Measurements from ENCODE around the gene NUP93.
"Not testable (repeated sequence)": the region's sequence is repeated elsewhere in the genome, so short reads cannot be mapped to it uniquely, and the experiment has no call there.

NUP93 gene

DNA sequence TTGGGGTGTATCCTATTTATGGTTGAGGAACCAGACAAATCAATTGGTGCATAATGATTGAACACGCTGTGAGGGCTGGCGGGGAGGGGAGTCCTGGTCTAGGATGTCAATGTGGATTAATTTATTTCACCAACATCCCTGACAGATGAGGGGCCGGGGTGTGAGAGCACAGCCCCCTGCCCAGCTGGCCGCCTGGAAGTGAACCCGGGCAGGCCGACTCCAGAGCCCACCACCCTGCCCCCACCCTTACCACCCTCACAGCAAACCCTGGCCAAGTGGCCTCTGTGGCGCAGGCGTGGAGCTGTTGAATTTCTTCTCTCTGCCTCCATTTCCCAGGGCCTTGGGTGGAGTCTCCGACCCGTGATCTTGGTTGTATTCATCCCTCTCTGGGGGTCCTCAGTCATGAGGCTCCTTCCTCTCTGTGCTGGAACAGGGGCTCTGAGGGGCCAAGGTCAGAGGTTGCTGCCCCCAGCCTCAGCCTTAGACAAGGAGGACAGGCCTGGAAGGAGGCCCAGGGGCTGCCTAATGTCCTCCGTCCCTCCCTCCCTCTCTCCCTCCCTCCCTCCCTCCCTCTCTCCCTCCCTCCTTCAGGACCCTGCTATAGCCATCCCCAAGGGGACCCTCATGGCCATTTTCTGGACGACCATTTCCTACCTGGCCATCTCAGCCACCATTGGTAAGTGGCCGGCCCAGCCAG, 147.7 kb downstream of the NUP93 start:
- no peak for DNase-seq

DNA sequence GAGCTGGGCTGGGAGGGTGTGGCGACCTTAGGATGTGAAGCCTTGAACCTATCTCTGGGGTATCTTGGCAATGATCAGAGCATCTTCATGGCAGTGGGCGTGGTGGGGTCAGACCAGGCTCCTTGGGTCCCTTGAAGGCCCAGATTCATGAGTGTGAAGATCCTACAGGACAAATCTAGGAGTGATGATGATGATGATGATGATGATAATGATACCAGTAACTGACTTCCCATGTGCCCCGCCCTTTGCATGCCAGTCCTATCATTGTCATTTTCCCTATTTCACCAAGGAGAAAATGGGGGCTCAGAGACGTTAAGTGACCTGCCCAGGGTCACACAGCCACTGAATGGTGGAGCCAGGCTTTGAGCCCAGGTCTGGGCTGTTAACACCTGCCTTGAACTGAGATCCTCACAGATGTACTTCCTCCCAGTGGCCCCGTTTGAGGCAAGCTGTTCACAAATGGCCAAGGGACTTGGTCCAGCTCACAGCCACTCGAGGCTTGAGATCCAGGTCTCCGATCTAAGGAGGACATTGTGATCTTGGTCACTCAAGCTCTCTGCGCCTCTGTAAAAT, 148.4 kb downstream of the NUP93 start:
- no peak for DNase-seq

DNA sequence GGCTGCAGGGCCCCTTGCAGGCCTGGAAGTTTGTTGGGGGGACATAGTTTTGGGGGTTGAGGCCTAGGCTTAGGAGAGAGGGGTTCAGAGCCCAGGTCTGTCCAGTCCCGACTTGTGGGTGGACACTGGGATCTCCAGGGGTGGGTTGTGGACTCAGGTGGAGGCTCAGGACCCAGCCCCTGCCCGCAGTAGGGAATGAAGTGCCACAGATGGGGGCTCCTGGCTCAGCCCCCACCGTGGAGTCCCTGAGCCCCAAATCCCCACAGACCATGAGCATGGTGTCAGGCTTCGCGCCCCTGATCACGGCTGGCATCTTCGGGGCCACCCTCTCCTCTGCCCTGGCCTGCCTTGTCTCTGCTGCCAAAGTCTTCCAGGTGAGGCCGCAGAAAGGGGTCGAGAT, 149.3 kb downstream of the NUP93 start:
- DNase-seq, result no peak

DNA sequence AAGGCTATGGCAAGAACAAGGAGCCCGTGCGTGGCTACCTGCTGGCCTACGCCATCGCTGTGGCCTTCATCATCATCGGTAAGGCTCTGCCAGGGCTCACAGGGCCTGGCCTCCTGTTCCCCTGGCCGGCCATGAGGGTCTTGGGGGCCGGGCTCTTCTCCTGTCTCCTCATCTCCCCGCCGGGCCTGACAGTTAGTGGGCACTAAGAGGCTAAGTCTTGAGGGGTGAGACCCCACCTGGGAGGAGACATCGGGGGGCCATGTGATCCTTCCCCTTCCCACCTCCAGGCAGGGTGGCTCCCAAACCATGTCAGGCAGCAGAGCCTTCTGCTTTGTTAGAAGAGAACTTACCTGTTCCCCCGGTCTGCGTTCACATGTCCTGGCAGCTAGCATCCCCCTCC, 150.2 kb downstream of the NUP93 start:
- DNase-seq, result no peak

DNA sequence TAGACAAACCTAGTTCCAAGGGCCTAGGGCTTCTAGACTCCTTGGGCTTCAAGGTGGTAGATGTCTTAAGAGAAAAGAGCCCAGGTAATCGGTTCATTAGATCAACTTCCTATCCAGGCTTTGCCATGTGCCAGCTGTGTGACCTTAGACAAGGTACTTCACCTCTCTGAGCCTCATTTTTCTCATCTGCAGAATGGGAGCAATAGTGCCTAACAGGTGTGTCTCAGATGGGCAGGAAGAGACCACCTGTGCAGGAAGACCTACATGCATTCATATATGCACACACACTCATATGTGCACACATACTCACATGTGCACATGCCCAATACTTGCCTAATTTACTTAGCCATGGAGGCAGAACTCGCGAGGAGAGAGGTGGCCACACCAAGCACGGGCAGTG, 150.8 kb downstream of the NUP93 start:
- DNase-seq, result no peak

DNA sequence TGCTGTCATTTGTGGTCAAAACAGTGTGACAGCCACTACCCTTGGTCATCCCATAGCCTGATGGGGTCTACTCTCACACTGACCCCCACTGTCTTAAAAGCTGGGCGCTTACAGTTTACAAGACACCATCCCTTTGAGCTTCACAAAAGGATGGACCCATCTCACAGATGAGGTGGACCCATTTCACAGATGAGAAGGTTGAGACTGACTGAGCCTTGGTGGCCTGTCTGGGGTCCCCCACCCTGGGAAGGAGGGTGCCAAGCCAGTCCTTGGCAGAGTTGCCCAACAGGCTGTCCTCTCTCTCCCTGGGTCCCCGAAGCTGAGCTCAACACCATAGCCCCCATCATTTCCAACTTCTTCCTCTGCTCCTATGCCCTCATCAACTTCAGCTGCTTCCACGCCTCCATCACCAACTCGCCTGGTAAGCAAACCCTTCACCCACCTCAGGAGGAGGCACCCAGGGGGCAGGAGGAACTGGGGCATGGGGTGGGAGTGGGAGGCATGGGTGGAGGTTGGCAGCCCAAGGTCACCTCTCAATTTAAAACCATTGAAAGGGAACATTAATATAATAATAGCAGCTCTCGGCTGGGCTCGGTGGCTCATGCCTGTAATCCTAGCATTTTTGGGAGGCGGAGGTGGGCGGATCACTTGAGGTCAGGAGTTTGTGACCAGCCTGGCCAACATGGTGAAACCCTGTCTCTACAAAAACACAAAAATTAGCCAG, 152.3 kb downstream of the NUP93 start:
- no peak for DNase-seq

DNA sequence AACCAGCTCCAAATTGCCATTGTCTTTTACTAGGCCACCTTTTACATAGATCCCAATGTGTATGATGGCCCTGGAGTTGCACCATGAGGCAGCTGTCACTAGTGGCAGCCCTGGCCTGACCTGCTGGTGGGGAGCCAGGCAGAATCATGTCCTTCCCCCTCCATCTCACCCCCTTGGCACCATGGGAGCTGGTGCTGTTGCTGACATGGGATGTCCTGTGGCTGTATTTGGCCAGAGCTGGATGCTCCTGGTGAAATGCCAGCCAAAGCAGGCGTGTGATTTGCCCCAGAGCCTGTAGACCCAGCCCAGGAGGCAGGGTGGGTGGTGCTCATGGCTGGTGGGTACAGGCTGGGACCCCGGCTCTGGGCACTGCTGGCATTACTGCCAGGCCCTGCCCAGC, 153.7 kb downstream of the NUP93 start:
- no peak for DNase-seq

DNA sequence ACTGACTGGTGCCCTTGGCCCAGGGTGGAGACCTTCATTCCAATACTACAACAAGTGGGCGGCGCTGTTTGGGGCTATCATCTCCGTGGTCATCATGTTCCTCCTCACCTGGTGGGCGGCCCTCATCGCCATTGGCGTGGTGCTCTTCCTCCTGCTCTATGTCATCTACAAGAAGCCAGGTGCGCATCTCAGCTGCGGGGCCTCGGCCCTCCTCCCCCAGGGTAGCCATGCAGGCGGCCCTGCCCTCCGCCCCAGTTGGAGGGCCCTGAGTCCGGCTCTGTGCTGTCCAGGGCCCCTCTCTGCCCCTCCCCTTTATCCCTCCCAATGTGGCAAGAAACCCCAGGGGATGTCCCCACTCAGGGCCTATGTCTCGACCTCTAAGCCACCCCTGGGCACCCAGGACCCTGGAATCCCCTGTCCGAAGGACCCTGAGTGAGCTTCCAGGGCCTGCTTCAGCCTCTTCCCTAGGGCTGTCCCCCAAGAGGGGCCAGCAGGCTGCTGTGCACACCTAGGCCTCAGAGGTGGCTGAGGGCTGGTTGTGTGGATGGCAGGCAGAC, 154.2 kb downstream of the NUP93 start:
- no peak for DNase-seq

DNA sequence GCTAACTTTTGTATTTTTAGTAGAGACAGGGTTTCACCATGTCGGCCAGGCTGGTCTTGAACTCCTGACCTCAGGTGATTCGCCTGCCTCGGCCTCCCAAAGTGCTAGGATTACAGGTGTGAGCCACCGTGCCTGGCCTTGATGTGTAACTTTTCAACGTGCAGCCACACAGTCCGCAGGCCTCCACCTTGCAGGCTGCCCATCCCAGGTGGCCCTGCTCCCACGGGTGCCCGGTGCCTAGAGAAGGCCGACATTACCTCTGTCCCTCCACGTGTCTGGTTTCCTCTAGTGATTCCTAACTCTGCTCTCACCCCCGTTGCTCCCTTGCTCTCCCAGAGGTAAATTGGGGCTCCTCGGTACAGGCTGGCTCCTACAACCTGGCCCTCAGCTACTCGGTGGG, 155.0 kb downstream of the NUP93 start:
- not testable (repeated sequence) for DNase-seq

DNA sequence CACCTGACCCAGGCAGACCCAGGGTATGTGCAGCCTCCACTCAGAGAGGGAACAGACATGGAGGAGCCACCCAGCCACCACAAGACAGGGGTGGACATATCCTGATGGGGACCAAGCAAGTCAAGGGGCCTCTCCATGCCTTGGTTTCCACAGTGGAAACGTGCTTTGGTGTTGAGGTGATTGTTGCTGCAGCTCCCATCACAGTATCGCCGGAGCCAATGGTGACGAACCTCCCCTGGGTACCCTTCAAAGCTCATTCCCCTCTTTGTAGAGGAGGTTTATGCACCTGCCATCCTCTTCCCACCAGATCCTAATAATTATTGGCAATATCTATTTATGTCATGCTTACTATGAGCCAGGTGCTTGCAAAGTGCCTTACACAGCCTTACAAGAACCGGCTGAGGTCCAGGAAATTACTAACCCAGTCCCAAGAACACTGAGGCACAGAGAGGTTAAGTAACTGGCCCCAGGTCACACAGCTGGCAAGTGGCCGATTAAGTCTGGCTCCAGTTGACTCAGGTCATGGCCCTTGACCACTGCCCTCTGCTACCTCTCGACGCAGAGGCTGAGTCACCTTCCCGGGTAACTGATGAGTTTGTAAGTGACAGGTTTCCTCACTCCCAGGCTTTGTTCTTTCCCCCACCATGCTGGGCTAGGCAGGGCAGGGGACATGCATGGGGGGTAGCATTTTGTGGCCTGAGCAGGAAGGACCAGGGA, 155.7 kb downstream of the NUP93 start:
- DNase-seq, result no peak

DNA sequence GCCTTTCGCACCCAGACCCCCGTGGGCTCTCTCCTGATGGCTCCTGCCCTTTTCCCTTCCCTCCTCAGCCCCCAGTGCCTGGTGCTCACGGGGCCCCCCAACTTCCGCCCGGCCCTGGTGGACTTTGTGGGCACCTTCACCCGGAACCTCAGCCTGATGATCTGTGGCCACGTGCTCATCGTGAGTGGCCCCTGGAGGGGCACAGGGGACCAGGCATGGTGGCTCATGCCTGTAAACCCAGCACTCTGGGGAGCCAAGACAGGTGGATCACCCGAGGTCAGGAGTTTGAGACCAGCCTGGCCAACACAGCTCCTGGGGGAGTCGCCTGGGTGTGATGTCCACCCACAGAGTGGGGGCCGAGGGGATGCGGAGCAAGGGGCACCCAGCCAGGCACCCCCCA, 156.4 kb downstream of the NUP93 start:
- no peak for DNase-seq

DNA sequence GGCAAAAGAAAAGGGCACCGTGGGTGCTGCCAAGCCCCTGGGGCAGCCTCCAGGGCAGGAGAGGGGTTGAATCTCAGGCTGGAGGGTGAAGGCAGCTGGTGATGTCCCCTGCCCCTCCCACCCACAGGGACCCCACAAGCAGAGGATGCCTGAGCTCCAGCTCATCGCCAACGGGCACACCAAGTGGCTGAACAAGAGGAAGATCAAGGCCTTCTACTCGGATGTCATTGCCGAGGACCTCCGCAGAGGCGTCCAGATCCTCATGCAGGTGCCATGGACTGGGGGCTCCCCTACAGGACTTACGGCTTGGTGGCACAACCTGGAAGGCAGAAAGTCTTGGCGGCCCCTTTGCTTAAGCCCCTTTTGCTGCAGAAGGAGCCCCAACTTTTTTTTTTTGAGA, 156.9 kb downstream of the NUP93 start:
- DNase-seq, result no peak

DNA sequence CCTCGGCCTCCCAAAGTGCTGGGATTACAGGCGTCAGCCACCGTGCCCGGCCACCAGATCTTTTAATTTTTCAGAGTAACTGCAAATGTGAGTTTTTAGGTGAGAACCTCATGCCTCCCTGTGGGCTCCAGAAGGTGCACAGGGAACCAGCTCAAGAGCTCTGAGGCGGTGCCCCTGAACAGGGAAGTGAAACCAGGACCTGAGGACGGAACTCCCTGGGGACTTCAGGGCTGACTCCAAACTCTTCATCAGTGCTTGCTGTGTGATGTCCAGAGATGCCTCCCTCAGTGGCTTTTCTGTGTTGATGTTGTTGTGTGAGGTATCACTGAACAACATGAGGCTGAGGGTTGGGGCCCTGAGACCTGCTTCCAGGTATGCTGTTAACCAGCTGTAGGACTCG, 158.9 kb downstream of the NUP93 start:
- DNase-seq, result no peak

DNA sequence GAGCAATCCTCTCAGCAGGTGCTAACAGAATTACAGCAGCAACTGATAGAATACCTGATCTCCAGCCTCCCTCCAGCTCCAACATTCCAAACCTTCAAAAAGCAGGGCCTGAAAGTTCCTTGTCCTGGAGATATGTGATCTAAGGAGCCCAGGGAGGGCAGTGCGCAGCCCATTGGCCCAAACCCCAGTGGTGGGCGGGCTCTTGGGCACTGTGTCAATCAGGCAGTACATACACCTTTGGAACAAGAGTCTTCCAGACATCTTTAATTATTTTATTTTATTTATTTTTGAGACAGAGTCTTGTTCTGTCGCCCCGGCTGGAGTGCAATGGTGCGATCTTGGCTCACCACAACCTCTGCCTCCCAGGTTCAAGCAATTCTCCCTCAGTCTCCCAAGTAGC, 159.3 kb downstream of the NUP93 start:
- no peak for DNase-seq

DNA sequence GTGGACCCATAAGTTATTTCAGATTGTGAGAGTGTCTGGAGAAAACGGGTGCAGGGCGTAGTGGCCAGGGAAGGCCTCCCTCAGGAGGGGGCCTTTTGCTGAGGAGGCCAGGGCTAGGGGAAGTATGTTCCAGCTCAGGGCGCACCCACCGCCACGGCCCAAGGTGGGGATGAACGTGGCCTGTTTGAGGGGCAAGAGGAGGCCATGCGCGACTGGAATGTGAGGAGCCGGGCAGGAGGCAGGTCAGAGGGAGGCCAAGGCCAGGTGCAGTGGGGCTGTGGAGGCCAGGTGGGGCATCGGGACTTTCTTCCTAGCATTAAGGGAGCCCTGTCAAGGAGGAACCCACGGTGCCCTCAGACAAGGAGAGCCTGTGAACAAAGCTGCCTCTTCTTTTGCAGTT, 161.8 kb downstream of the NUP93 start:
- no peak for DNase-seq

DNA sequence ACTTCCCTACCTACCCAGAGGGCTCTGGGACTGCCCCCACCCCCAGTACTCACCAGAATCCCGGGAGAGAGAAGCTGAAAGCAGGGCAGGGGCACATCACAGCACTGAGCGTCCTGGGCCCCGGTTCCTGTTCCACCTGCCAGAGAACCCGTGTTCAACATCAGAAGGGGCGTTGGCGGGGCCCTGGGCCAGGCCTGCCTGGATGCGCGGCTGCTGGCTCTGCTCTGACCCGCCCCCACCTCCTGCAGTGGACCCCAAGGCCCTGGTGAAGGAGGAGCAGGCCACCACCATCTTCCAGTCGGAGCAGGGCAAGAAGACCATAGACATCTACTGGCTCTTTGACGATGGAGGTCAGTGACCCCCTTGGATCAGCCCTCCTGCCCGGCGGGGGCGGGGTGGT, 162.8 kb downstream of the NUP93 start:
- DNase-seq, result no peak

DNA sequence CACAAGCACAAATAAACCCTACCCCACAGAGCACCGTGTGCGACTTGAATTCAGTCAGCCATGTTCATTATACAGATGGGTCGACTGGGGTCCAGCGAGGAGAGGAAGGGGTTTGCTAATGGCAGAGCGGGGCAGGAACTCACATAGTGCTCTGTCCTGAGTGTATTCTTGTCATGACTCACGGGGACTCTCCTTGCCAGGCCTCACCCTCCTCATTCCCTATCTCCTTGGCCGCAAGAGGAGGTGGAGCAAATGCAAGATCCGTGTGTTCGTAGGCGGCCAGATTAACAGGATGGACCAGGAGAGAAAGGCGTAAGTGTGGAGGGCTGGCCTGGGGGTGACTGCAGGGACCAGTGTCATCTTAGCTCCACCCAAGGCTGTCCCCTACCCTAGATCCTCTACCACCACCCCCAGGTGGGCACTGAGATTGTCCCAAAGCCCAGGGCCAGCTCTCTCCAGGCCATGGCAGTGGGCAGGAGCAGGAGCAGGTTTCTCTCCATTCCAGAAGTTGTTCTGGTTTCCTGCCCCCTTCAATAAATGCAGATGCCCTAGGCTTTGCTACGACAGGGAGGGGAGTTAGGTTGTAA, 164.5 kb downstream of the NUP93 start:
- DNase-seq, result no peak

DNA sequence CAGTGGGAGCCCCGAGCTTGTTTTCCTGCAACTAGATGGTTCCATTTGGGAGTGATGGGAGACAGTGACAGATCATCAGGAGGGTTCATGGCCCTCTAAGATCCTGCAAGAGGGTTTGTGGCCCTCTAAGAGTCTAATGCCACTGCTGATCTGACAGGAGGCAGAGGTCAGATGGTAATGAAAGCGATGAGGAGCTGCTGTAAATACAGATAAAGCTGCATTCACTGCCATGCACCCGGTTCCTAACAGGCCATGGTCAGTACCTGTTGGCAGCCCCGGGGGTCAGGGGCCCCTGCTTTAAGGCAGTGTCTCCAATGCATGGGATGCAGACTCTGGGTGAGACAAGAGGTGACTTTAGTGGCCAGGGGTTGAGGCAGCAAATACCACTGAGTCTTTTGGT, 165.9 kb downstream of the NUP93 start:
- DNase-seq, result no peak

DNA sequence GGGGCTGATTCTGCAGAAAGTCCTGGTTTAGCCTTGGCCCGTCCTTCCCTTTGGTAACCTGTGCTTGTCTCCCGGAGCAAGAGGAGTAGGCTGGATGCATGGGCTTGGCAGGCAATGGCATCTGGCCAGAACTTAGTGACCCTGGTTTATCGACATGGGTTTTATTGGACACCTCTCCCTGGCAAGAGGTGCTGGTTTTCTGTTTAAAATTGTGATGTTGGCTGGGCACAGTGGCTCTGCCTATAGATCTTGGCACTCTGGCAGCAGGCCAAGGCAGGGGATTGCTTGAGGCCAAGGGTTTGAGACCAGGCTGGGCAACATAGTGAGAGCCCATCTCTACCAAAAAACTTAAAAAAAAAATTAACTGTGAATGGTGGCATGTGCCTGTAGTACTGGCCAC, 166.3 kb downstream of the NUP93 start:
- DNase-seq, result no peak

DNA sequence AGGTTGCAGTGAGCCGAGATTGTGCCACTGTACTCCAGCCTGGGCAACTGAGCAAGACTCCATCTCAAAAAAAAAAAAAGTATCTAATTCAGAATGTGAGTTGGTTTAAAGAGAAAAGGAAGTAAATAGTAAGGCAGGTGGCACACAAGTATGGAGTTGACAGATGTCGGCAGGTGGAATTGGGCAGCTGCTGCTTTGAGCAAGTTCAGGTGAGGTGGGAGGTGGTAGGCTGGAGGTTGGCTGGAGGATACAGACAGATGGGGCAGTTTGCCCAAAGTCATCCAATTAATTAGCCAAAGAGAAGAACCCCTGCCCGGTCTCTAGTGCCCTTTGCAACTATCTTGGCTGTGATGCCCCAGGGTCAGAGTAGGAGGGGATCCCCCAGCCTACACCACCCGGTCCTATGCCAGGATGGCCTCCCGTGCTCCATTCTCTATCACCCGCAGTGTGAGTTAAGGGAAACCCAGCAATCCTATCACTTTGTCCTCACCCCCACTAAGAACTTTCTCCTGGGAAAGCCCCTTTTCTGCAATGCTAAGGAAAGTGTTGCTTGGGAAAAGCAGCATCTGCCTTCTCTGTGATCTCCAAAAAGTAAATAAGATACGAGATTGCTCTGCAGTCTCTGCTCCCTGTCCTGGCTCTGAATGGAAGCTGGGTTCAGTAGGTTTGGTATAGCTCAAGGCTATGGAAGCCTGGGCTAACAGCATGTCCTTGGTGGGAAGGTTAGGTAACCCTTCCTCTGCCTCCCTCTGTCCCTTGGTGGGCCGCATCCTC, 167.3 kb downstream of the NUP93 start:
- DNase-seq, result no peak

DNA sequence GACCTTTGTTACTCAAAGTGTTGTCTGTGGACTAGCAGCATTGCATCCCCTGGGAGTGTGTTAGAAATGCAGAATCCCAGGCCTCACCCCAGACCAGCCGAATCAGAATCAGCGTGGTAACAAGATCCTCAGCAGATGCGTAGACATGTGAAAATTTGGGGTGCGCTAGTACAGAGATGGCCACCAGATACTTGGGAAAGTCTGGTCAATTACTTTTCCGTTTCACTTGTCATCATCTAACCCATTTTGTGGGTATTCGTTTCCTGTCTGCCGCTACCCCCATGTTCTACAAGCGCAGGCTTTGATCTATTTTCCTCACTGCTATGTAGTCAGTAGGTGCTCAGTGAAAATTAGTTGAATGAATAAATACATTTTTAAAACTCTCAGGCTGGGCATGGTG, 168.9 kb downstream of the NUP93 start:
- DNase-seq, result no peak

Data from hematopoietic multipotent progenitor cell treated with erythropoietin and hydrocortisone succinate and interleukin-3 and kit ligand, for 8 days (in vitro differentiated cells).